ENCODE results near the gene ACAP1.
A peak's percentile ranks its signal among the peaks of the same experiment; 100 is the strongest.
"Not testable (repeated sequence)": the region's sequence is repeated elsewhere in the genome, so short reads cannot be mapped to it uniquely, and the experiment has no call there.

The ACAP1 gene

DNA sequence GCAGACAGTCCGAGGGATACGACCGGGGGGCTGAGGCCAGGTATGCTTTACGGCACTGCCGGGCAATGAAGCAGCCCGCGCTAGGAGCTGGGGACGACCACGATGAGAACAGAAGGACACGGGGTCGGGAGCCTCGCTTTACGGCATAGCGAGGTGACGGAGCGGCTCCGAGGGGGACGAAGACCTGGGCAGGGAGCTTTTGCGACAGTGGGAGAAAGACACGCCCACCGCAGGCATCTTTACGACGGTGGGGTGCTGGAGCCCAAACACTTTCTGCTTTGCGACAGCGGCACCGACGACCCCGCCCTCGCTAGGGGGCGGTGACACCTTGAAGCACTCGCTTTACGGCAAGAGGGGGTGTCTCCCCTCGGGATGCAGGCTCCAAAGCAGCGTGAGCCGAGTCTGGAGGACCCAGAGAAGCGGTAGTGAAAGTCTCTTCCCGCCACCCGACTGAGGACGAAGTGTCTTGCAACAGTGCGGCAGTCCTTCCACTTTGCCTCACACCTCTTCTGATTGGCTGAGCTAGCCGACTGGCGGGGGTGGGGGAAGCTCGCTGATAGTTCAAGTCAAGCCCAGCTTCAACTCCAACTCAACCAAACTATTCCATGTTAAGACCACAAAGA is 6.8 kb upstream of the ACAP1 start:
- DNase-seq (ENCODE audit: low spot score) (peak; percentile 98), ATAC-seq (ENCODE audit: low read depth) (peak; percentile 75)
- Histone ChIP-seq H3K36me3 (ENCODE audit: low read depth) (peaks cover 12% of the 10 kb centered on the region), H3K27ac (ENCODE audit: poor library complexity, severe bottlenecking) (peak overlapping the region; percentile 60), H3K9me3 (ENCODE audit: severe bottlenecking) (no peaks in the 10 kb centered on the region), H3K27me3 (ENCODE audit: insufficient read depth, poor library complexity, severe bottlenecking) (no peaks in the 10 kb centered on the region), H3K4me3 (ENCODE audit: severe bottlenecking) (peak overlapping the region; percentile 56), H3K4me1 (ENCODE audit: insufficient read depth, poor library complexity, severe bottlenecking) (no peaks in the 10 kb centered on the region)
- TF ChIP-seq, protein P1, sequence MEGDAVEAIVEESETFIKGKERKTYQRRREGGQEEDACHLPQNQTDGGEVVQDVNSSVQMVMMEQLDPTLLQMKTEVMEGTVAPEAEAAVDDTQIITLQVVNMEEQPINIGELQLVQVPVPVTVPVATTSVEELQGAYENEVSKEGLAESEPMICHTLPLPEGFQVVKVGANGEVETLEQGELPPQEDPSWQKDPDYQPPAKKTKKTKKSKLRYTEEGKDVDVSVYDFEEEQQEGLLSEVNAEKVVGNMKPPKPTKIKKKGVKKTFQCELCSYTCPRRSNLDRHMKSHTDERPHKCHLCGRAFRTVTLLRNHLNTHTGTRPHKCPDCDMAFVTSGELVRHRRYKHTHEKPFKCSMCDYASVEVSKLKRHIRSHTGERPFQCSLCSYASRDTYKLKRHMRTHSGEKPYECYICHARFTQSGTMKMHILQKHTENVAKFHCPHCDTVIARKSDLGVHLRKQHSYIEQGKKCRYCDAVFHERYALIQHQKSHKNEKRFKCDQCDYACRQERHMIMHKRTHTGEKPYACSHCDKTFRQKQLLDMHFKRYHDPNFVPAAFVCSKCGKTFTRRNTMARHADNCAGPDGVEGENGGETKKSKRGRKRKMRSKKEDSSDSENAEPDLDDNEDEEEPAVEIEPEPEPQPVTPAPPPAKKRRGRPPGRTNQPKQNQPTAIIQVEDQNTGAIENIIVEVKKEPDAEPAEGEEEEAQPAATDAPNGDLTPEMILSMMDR (IDR thresholded peaks at IDR 0.05; ENCODE audit: poor library complexity, severe bottlenecking): no peak

DNA sequence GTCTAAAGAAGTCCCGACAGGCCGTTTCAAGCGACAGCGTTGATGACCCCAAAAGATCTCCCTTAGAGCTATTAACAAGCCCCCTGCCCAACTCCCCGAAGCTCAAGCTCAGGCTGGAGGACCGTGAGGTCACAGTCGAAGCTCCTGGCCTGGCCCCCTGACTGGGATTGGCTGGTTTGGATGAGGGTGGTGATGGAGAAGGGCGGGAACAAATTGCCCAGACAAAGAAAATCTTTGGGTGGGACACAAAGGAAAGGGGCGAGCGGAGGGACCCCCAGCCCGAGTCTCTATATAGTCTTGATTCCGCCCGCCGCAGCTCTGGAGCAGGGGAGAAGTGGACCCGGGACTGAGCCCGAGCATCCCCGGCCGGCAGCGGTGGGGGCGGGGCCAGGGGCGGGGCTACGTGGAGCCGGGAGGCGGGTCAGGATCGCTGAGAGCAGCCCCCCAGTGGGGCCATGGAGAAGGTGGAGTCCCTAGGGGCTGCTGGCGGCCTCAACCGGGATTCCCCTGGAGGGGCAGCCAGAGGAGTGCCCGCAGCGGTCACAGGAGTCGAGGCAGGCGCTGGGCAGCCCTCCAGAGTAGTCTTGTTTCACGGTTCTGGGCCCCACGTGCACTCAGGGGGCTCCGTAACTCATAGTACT is 6.2 kb upstream of the ACAP1 start:
- H3K27ac ChIP-seq (ENCODE audit: poor library complexity, severe bottlenecking): peak overlapping the region; percentile 60
- DNase-seq (ENCODE audit: low spot score): peak; percentile 84
- TF ChIP-seq, protein P1 (IDR thresholded peaks at IDR 0.05; ENCODE audit: poor library complexity, severe bottlenecking): no peak
- H3K9me3 ChIP-seq (ENCODE audit: severe bottlenecking): no peaks in the 10 kb centered on the region
- H3K4me3 ChIP-seq (ENCODE audit: severe bottlenecking): peak overlapping the region; percentile 56
- H3K27me3 ChIP-seq (ENCODE audit: insufficient read depth, poor library complexity, severe bottlenecking): no peaks in the 10 kb centered on the region
- peak; percentile 79 for ATAC-seq (ENCODE audit: low read depth)
- H3K36me3 ChIP-seq (ENCODE audit: low read depth): peaks cover 9% of the 10 kb centered on the region
- no peaks in the 10 kb centered on the region for H3K4me1 ChIP-seq (ENCODE audit: insufficient read depth, poor library complexity, severe bottlenecking)

DNA sequence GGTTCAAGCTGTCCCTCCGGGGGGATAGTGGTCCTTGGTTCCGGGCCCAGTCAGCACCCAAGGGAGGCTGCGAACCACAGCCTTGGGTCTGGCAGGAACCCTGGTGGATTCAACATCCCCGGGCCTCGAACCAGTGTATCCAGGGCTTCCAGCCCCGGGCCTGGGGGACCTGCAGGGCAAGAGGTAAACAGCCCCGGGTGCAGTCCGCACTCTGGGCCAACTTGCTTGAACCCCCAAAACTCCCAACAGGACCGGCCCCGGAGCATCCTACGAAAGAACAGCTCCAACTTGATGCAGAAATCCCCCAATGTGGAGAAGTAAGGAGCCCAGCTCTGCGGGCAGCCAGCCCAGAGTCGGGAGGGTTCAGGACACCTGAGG is 5.7 kb upstream of the ACAP1 start:
- Histone ChIP-seq H3K27me3 (ENCODE audit: insufficient read depth, poor library complexity, severe bottlenecking) (no peaks in the 10 kb centered on the region), H3K27ac (ENCODE audit: poor library complexity, severe bottlenecking) (peak overlapping the region; percentile 60), H3K4me3 (ENCODE audit: severe bottlenecking) (peak overlapping the region; percentile 56), H3K36me3 (ENCODE audit: low read depth) (peaks cover 5% of the 10 kb centered on the region), H3K9me3 (ENCODE audit: severe bottlenecking) (no peaks in the 10 kb centered on the region), H3K4me1 (ENCODE audit: insufficient read depth, poor library complexity, severe bottlenecking) (no peaks in the 10 kb centered on the region)
- TF ChIP-seq, protein P1 (IDR thresholded peaks at IDR 0.05; ENCODE audit: poor library complexity, severe bottlenecking): no peak
- DNase-seq (ENCODE audit: low spot score): peak; percentile 47
- ATAC-seq (ENCODE audit: low read depth): no peak

DNA sequence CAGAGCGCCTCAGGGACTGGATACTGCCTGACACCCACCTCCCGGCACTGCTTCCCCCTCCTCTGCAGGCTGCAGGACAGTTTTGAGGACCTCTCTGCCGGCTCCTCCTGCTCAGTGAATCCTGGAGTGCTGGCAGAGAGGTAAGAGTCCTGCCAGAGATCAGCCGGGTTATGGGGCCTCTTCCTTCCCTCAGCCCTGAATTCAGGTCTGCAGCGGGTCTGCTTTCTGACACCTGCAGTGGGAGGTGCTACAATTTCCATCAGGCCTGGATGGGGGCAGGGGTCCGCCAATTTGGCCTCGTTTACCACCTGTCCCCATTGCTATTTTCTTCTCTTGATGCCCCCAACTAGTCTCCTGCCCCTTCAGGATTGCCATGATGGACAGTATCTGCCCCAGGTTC is 4.2 kb upstream of the ACAP1 start:
- no peaks in the 10 kb centered on the region for H3K4me1 ChIP-seq (ENCODE audit: insufficient read depth, poor library complexity, severe bottlenecking)
- no peak overlapping the region for H3K4me3 ChIP-seq (ENCODE audit: severe bottlenecking)
- ATAC-seq (ENCODE audit: low read depth): no peak
- TF ChIP-seq, protein P1 (IDR thresholded peaks at IDR 0.05; ENCODE audit: poor library complexity, severe bottlenecking): no peak
- H3K27ac ChIP-seq (ENCODE audit: poor library complexity, severe bottlenecking): no peak overlapping the region
- H3K9me3 ChIP-seq (ENCODE audit: severe bottlenecking): no peaks in the 10 kb centered on the region
- DNase-seq (ENCODE audit: low spot score): peak; percentile 29
- H3K27me3 ChIP-seq (ENCODE audit: insufficient read depth, poor library complexity, severe bottlenecking): no peaks in the 10 kb centered on the region
- H3K36me3 ChIP-seq (ENCODE audit: low read depth): no peaks in the 10 kb centered on the region

DNA sequence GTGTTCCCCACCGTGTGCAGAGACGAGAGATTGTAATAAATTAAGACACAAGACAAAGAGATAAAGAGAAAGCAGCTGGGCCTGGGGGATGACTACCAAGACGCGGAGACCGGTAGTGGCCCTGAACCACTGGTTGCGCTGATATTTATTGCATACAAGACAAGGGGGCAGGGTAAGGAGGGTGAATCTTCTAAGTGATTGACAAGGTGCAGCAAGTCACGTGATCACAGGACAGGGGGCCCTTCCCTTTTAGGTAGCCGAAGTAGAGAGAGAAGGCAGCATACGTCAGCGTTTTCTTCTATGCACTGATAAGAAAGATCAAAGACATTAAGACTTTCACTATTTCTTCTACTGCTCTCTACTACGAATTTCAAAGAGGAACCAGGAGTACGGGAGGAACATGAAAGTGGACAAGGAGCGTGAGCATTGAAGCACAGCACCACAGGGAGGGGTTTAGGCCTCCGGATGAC is 3.7 kb upstream of the ACAP1 start:
- not testable (repeated sequence) for H3K36me3 ChIP-seq (ENCODE audit: low read depth); H3K27me3 ChIP-seq (ENCODE audit: insufficient read depth, poor library complexity, severe bottlenecking); ATAC-seq (ENCODE audit: low read depth); H3K4me1 ChIP-seq (ENCODE audit: insufficient read depth, poor library complexity, severe bottlenecking); H3K4me3 ChIP-seq (ENCODE audit: severe bottlenecking); H3K9me3 ChIP-seq (ENCODE audit: severe bottlenecking); H3K27ac ChIP-seq (ENCODE audit: poor library complexity, severe bottlenecking); DNase-seq (ENCODE audit: low spot score)
